GM18505 (cell line): ENCODE data around the gene CCDC8.
"Not testable (repeated sequence)": the region's sequence is repeated elsewhere in the genome, so short reads cannot be mapped to it uniquely, and the experiment has no call there.

Experiments
- ATAC-seq: cut with Tn5 transposase; IDR thresholded peaks from one replicate; pipeline ENCODE4 v1.9.1; 2021; ENCODE audit not compliant: unreplicated experiment
- POLR2A ChIP-seq: IDR thresholded peaks from 4 replicates; pipeline ENCODE4 v1.6.1; 2011; ENCODE audit warnings: borderline replicate concordance; ENCODE audit not compliant: insufficient read depth, insufficient read length; ENCODE audit errors: extremely low read depth

CCDC8 gene

GRCh38 chr19:46422344-46422743 is 9.0 kb upstream of the CCDC8 start:
- no peak for TF ChIP-seq POLR2A
- ATAC-seq: no peak

- no peak for TF ChIP-seq POLR2A
- ATAC-seq: no peak
Measured at GRCh38 chr19:46420056-46420455, 6.7 kb upstream of the CCDC8 start.

GRCh38 chr19:46415804-46416709 is 2.7 kb upstream of the CCDC8 start:
- ATAC-seq: not testable (repeated sequence)

DNA sequence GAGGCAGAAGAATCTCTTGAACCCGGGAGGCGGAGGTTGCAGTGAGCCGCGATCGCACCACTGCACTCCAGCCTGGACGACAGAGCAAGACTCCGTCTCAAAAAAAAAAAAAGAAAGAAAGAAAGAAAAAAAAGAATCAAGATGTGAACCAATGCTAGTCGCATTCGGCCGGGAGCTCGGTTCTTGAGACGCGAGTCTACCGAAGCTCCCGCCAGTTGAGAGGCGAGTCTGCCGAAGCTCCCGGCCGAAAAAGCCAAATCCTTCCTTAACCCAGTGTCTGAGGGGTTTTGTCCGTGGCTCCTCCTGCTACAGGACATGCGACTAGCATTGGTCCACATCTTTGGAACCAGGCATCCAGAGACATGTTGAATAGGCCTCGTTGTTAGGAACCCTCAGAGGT is 1.5 kb upstream of the CCDC8 start:
- not testable (repeated sequence) for ATAC-seq

- no peak for TF ChIP-seq POLR2A
- ATAC-seq: no peak
Measured at GRCh38 chr19:46412650-46413261, 608 bp downstream of the CCDC8 start.

DNA sequence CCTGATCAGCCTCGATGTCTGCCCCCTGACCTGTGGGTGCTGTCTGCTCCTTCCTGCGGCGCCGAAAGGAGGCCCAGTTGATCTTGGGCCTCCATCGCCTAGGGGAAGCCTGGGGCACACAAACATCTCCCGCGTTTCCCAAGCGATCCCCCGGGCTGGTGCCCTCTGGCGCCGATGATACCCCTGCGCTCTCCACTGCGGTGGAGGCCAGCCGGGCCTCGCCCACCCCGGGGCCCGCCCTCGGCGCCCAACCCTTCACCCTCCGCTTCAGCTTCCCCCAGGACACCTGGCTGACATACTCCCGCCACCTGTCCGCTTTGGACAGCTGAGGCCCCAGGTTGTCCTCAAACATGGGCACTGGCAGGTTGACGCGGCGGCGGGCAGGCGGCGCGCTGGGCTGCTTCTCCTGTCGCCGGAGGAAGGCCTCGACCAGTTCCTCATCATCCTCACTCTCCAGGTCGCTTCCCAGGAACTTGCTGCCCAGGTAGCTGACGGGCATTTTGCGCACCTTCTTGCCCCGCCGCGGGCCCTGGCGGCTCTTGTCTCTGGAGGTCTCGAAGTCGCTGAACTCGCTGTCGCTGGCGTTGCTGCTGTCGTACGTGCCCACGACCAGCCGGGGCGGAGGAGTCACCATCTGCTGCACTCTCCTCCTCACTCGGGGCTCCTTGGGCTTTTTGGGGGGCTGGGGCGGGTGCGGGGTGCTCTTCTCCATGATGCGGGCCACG is 1.3 kb downstream of the CCDC8 start:
- no peak for ATAC-seq
- TF ChIP-seq POLR2A: no peak

GRCh38 chr19:46411088-46411924 is 2.1 kb downstream of the CCDC8 start:
- no peak for TF ChIP-seq POLR2A

DNA sequence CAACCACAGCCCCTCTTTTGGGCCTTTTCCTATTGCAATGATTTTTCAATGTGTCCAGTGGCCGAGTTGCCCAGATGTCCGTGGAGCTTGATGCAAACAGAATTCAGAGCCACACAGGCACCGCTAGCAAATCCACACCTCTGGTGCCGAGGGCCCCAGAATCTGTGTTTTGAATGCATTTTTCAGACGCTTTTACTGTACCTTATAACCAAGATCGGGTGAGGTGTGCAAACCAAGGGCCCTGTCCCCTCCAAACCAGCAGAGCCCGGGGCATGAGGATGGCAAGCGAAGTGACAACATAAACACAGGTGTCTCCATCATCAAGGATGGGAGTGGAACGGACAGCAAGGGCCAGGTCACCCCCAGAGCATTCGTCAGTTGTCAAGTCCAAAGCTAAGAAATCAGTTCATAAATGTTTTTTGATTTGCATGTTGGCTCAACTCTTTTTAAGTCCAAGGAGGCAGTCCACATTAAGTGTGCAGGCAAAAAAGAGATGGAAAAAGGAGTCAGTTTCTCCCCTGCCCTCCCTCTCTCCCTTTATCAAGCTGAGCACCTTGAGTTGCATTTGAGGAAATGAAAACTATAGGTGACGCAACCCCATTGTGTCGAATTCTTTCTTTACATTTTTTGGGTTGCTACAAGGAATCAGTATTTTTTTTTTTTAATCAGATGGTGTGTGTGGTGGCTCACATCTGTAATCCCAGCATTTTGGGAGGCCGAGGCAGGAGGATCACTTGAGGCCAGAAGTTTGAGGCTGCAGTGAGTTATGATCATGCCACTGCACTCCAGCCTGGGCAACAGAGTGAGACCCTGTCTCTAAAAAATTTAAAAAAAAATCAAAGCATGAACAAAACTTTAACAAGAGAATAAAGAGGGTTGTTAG is 2.9 kb downstream of the CCDC8 start:
- TF ChIP-seq POLR2A: no peak
- no peak for ATAC-seq

More at GRCh38 chr19:46411088-46411924, 2.1 kb downstream of the CCDC8 start:
- no peak for ATAC-seq

GRCh38 chr19:46409191-46409590 is 4.2 kb downstream of the CCDC8 start:
- no peak for ATAC-seq
- no peak for TF ChIP-seq POLR2A

DNA sequence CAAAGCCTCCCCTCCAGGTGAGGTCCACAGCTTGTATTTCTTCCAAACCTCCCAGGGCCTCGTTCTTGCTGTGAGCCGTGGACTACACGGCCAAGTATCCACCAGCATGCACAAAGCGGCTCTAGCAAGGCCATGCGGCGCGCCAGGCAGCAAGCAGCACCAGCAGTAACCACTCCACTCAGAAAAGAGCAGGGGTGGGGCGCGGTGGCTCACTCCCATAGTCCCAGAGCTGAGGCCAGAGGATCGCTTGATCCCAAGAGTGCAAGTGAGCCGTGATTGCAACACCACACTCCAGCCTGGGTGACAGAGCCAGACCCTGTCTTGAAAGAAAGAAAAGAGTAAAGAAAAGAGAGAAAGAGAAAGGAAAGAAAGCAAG is 4.7 kb downstream of the CCDC8 start:
- ATAC-seq: no peak
- no peak for TF ChIP-seq POLR2A

DNA sequence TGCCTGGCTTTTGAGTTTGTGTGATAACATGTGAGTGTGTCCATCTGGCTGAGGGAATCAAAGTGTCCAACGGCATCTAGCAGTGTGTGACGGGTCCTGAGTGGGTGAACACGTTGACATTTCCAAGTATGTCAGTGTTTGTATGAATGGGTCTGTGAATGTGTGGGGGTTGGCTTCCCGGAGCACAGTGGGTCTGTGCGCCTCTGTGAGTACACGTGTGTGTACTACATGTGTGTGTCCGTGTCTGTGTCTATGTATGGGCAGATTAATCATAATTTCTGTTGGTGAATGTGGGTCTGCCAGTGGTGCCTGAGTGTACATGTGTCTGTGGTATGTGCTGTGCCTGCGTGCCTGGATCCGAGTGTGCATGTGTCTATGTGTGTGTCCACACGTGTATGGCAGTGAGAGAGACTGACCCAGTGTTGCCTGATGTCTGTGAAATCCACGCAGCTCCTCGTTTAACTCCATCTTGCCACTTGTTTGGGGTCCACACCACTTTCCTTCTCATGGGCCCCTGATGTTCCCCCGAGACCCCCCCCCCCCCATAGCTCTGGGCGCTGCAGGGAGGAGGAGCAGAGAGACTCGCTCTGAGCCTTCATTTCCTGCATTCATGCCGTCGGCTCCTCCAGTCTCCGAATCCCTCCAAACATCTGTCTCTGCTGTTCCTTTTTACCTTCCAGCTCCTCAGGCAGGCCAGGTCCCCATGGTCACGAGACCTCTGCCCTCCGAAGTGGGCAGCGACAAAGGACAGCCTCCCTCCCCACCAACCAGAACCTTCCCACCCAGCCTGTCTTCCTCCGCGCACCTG is 5.3 kb downstream of the CCDC8 start:
- no peak for TF ChIP-seq POLR2A
- no peak for ATAC-seq
